NCI-H2196 (cell line): Measurements from ENCODE around the gene ADAMTS12.
"Not testable (repeated sequence)": the region's sequence is repeated elsewhere in the genome, so short reads cannot be mapped to it uniquely, and the experiment has no call there.

Experiments used
- DNase-seq: peaks from one replicate; lab custom pipeline; 2025; ENCODE audit not compliant: unreplicated experiment; lab: John Stamatoyannopoulos, UW

The ADAMTS12 gene

GRCh38 chr5:33536802-33537201 is 355.0 kb downstream of the ADAMTS12 start:
- DNase-seq, result no peak

DNA sequence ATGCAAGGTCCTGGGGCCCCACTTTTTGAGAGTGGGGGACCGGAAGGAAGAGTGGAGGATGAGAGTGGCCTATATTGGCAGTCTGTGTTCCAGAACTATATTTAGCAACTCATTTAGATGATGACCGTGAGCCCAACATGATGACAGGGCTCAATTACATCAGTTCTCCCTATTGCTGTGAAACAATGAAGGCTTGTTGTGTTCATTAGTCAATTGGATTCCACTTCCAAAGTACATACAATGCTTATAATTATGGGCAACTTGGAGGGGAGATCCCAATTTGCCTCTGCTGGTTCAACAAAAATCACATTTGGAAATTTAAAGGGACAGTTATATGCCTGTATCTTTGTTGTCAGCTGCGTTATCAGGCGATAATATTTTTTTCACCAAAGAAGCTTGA is 360.0 kb downstream of the ADAMTS12 start:
- DNase-seq, result no peak

GRCh38 chr5:33531037-33531298 is 360.8 kb downstream of the ADAMTS12 start:
- DNase-seq, result no peak

- no peak for DNase-seq
These were observed 361.4 kb downstream of the ADAMTS12 start for GRCh38 chr5:33530183-33531036.

DNA sequence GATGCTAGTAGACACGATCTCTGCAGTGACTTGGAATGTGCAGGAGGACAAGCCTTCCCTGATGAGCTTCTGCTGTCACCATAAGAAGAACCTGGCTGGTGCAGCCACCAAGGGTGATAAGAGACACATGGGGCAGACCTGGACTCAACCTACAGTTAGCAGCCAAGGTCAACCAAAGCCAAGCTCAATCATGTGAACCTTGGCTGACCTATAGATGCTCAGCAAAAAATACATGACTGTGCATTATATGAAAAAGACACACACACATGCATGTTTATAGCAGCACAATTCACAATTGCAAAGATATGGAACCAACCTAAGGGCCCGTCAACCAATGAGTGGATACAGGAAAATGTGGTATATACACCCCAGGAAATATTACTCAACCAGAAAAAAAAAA is 364.1 kb downstream of the ADAMTS12 start:
- DNase-seq, result no peak

DNA sequence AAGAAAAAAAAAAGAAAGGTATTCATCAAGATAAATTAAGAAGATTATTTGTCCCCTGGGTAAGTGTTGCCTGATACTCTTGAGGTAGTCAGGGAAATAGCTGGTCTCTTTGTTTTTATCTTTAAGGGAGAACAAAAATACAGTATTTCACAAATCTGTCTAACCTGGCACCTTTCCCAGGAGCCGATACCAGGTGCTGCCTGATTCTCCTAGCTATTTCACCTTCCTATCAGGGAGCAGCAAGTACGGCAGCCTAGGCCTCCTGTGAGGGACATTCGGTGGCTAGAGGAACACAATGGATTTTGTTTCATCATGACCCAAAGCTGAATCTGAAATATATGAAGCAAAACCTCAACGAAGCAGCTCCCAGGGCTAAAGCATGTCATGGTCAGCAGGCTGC is 365.0 kb downstream of the ADAMTS12 start:
- DNase-seq, result no peak

DNA sequence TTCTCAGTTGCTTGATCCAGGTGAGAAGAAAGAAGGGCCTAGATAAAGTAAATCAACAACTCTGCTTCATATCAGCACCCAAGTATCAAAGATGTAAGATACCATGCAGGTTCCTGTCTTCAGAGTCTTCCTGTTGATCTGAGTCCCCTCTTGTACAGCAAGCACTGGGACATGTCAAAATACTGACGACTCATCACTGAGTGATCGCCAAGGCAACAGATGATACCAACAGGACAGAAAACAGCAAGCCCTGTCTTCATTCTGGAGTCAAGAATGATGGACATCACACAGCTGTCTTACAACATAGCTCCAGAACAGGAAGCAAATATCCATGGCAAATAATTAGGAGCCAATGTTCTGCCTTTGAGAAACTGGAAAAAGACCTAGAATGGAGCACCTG is 367.3 kb downstream of the ADAMTS12 start:
- DNase-seq, result no peak

DNA sequence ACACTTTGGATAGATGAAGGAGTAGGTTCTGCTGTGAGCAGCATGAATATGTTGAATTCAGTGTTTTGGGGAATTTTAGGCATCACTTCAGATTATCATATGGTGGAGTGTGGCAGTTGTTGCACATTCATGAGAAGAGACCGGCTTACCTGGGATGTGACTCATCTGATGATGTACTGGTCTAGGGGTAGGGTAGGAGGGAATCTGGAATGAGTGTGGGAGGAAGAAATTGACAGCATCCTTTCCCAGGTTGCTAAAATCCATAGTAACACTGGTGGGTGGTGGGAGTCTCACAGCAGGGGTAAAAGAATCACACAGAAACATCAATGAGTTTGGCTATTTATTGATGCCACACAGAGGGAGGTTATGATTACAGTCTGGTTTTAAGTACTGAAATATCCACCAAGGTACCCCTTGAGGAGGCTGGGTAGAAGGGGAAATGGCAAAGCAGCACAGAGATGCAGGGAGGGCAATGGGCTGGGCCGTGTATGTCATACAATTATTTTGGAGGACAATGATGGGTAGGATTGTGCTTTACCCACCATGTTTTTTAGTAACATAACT is 368.5 kb downstream of the ADAMTS12 start:
- no peak for DNase-seq

GRCh38 chr5:33516421-33516820 is 375.4 kb downstream of the ADAMTS12 start:
- no peak for DNase-seq

GRCh38 chr5:33515366-33515765 is 376.4 kb downstream of the ADAMTS12 start:
- DNase-seq, result not testable (repeated sequence)

GRCh38 chr5:33513462-33514185 is 378.2 kb downstream of the ADAMTS12 start:
- DNase-seq, result no peak

GRCh38 chr5:33509036-33509435 is 382.8 kb downstream of the ADAMTS12 start:
- no peak for DNase-seq

DNA sequence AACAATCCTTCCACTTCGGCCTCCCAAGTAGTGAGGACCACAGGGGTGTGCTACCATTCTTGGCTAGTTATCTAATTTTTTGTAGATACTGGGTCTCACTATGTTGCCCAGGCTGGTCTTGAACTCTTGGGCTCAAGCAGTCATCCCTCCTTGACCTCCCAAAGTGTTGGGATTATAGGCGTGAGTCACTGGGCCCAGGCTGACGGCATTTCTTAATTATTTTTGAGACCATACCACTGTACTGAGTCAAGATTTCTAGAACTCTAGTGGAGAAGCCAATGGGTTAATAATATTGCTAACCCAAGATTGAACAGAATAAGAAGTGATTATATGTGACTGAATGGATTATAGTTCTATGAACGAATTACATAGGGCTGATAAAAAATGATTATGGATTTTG is 384.4 kb downstream of the ADAMTS12 start:
- DNase-seq, result no peak

- no peak for DNase-seq
These were observed 387.2 kb downstream of the ADAMTS12 start for GRCh38 chr5:33504570-33504969.

DNA sequence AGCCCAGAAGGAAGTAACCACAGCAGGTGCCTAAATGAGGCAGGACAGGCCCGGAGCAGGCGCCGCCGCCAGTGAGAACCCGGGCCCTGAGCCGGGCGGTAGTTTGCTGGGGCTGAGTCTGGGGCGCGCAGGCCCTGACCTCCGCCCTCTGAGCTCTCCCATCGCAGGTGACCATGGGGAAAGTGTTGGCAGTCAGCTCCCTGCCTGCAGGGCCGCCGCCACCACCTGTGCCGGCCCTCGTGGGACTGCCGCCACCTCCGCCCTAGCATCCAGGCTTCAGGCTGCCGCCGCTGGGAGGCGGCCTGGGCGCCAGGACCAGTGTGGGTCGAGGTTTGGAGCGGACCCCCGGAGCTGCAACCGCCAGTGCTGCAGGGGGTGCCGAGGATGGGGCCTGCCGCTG is 389.9 kb downstream of the ADAMTS12 start:
- no peak for DNase-seq

DNA sequence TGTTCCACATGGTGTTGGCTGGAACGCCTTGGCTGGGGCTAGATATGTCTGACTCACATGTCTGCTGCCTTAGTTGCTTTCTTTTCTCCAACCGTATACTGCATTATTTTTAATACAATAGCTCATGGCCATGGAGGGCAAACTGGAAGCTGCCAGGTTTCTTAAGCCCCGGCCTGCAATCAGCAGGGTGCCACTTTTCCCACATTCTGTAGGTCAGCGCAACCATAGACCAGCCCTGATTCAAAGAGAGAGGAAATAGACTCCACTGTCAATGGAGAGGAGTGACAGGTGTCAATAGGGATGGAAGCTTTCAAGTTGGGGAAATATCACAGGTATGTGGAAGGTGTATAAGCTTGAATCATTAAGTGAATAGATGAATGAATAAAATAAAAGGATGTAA is 390.5 kb downstream of the ADAMTS12 start:
- DNase-seq, result no peak

GRCh38 chr5:33494466-33494865 is 397.3 kb downstream of the ADAMTS12 start:
- no peak for DNase-seq

DNA sequence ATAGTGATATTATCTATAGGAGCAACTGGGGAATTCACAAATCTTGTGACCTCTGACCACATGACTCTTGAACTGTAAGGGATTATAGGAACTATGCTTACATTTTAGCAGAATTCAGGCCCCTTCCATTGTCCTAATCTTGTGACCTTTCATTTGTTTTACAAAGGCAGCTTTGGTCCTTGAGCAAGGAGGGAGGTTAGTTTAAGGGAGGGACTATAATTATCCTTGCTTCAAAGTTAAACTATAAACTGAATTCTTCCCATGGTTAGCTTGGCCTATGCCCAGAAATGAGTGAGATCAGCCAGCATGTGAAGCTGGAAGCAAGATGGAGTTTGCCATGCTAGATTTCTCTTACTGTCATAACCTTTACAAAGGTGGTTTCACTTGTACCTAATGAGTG is 399.8 kb downstream of the ADAMTS12 start:
- no peak for DNase-seq

DNA sequence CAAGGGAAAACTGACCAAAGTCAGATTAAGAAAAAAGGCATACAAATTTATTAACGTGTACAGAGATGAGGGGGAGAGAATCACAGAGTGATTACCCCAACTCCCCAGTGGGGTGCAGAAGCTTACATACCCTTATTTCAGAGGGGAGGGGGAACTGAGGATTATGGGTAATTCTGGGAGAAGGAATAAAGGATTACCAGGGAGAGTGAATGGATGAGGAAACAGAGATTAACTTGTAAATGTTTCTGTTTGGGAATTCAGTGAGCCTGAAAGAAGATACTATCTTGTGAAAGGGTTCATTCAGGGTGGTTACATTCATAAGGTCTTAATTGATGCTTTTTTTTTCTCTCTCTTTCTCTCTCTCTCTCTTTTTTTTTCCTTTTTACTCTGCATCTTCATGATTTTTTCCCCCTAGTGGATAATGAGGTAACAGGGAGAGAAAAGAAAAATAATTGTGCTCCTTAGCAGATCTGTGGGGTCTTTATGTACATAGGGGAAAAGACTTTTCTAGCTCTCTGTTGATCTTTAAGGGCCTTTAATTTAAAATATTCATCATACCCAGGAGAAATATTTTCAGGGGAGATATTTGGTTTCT is 401.6 kb downstream of the ADAMTS12 start:
- no peak for DNase-seq

GRCh38 chr5:33489481-33490067 is 402.2 kb downstream of the ADAMTS12 start:
- DNase-seq, result no peak

- no peak for DNase-seq
These were observed 403.0 kb downstream of the ADAMTS12 start for GRCh38 chr5:33488558-33489355.
